Measurements from ENCODE around the gene FAM241A. TPM values are rescaled to one million over a fixed set of nuclear protein-coding genes. Genes with fewer than 3 reads are reported as not detected.

Gene FAM241A
- total and polyA plus RNA-seq, 9 of the 15 experiments (the other 6 are each of a cell fraction or from before 2014, with no cell fraction given): 2.3 to 8.5 (median 5.3) TPM

DNA sequence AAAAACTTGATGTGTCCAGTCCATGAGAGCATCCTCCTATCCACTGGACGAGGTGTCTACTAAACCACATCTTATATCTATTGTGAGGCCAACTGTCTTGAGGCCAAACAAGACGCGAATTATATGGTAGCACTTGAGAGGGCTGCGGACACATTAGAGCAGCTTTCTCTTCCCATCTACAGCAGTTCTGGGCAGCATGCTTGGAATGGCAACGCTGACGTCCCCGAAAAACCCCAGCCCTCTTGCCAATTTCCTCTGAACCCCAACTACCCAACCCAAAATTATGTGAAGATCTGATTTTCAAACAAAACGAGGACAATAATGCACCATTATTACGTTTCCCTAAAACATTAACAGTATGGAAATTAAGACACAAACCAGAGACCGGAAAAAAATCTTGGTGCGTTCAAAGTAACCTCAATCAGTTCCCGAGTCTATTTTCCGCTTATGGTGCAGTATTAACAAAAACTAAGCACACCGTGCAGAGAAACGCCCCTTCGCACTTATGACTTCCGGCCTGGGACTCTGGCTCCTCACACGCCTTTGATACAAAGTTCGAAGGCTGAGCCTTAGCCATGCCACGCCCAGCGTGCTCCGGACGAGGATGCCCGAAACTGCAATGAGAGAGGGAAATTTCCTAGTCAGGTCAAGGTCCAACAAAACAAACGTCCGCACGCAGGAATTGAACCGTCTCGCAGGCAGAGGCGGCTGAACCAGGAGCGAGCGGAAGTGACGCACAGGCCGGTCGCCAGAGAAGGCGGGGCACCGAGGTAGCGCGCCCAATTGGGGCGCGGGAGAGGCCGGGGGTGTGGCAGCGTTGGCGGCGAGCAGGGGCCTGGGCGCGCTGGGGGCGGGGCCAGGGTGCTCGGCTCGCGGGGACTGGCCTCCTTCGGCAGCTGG is 85.9 kb downstream of the FAM241A start (continued):
- TF ChIP-seq, protein P1, sequence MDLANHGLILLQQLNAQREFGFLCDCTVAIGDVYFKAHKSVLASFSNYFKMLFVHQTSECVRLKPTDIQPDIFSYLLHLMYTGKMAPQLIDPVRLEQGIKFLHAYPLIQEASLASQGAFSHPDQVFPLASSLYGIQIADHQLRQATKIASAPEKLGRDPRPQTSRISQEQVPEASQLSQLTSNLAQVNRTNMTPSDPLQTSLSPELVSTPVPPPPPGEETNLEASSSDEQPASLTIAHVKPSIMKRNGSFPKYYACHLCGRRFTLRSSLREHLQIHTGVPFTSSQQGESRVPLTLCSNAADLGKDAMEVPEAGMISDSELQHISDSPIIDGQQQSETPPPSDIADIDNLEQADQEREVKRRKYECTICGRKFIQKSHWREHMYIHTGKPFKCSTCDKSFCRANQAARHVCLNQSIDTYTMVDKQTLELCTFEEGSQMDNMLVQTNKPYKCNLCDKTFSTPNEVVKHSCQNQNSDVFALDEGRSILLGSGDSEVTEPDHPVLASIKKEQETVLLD (IDR thresholded peaks at IDR 0.05): no peak
- no peak for TF ChIP-seq TAL1 (IDR thresholded peaks at IDR 0.05)
- 0 out of 2 replicates have a peak, but pooled peaks have one; percentile 44 for TF ChIP-seq ZNF232 (CRISPR knock-in tag; IDR thresholded peaks at IDR 0.05)
- no peak; the same call in 1 of the 2 replicates for TF ChIP-seq TRIM28 (IDR thresholded peaks at IDR 0.05)
- TF ChIP-seq SPI1 (IDR thresholded peaks at IDR 0.05; ENCODE audit: borderline replicate concordance, low read depth, low read length): 0 out of 2 replicates have a peak, but pooled peaks have one; percentile 9
- TF ChIP-seq, protein P2, sequence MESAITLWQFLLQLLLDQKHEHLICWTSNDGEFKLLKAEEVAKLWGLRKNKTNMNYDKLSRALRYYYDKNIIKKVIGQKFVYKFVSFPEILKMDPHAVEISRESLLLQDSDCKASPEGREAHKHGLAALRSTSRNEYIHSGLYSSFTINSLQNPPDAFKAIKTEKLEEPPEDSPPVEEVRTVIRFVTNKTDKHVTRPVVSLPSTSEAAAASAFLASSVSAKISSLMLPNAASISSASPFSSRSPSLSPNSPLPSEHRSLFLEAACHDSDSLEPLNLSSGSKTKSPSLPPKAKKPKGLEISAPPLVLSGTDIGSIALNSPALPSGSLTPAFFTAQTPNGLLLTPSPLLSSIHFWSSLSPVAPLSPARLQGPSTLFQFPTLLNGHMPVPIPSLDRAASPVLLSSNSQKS (CRISPR knock-in tag; IDR thresholded peaks at IDR 0.05): no peak
- TF ChIP-seq FOXM1 (IDR thresholded peaks at IDR 0.05; ENCODE audit: low read depth): 0 out of 2 replicates have a peak, but pooled peaks have one; percentile 20
- no peak for TF ChIP-seq FOXM1 (CRISPR knock-in tag; IDR thresholded peaks at IDR 0.05; ENCODE audit: low read depth)
- no peak; the same call in 1 of the 2 replicates for TF ChIP-seq ZBTB33 (CRISPR knock-in tag; IDR thresholded peaks at IDR 0.05)
- TF ChIP-seq ZNF830 (CRISPR knock-in tag; IDR thresholded peaks at IDR 0.05): no peak
- TF ChIP-seq SMARCA4 (IDR thresholded peaks at IDR 0.05): no peak
- TF ChIP-seq, protein P3, sequence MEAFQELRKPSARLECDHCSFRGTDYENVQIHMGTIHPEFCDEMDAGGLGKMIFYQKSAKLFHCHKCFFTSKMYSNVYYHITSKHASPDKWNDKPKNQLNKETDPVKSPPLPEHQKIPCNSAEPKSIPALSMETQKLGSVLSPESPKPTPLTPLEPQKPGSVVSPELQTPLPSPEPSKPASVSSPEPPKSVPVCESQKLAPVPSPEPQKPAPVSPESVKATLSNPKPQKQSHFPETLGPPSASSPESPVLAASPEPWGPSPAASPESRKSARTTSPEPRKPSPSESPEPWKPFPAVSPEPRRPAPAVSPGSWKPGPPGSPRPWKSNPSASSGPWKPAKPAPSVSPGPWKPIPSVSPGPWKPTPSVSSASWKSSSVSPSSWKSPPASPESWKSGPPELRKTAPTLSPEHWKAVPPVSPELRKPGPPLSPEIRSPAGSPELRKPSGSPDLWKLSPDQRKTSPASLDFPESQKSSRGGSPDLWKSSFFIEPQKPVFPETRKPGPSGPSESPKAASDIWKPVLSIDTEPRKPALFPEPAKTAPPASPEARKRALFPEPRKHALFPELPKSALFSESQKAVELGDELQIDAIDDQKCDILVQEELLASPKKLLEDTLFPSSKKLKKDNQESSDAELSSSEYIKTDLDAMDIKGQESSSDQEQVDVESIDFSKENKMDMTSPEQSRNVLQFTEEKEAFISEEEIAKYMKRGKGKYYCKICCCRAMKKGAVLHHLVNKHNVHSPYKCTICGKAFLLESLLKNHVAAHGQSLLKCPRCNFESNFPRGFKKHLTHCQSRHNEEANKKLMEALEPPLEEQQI (IDR thresholded peaks at IDR 0.05): no peak
- TF ChIP-seq STAG1 (CRISPR knock-in tag; IDR thresholded peaks at IDR 0.05; ENCODE audit: borderline replicate concordance): no peak
- no peak for TF ChIP-seq PRPF4 (IDR thresholded peaks at IDR 0.05; ENCODE audit: insufficient read depth, low read depth, low read length, poor library complexity, severe bottlenecking)
- TF ChIP-seq ZNF316 (IDR thresholded peaks at IDR 0.05): peak; percentile 96
- no peak for TF ChIP-seq GATA2 (CRISPR knock-in tag; IDR thresholded peaks at IDR 0.05)
- TF ChIP-seq MEIS2 (IDR thresholded peaks at IDR 0.05; ENCODE audit: partially characterized antibody): no peak

Measured in K562 (cell line).